DND-41 (cell line): ENCODE data around the gene PRPF40B.

Experiments used
- ATAC-seq: fragments of 200-7000 bp; cut with Tn5 transposase; 3 replicates; pipeline ENCODE4 v1.9.1; 2021; ENCODE audit warnings: low read depth; ENCODE audit not compliant: insufficient read depth
- DNase-seq: peaks from one replicate; pipeline ENCODE4 v3.0.0-alpha.2; 2020
- H2AFZ ChIP-seq: 2 replicates; pipeline ENCODE4 v1.6.0; 2012; ENCODE audit warnings: low read depth, low read length
- H3K27ac ChIP-seq: 2 replicates; pipeline ENCODE4 v1.5.1; 2012; ENCODE audit warnings: low read length, inconsistent platforms
- H3K27me3 ChIP-seq: fragments of 200-600 bp; sonication (generic); 2 replicates; pipeline ENCODE4 v1.6.0; 2012; ENCODE audit warnings: low read length, mild to moderate bottlenecking, inconsistent platforms; ENCODE audit not compliant: insufficient read depth, poor library complexity
- H3K36me3 ChIP-seq: 2 replicates; pipeline ENCODE4 v1.5.1; 2012; ENCODE audit warnings: low read length, inconsistent platforms; ENCODE audit not compliant: insufficient read depth
- H3K4me1 ChIP-seq: 2 replicates; pipeline ENCODE4 v1.5.1; 2012; ENCODE audit warnings: mild to moderate bottlenecking, low read length; ENCODE audit not compliant: insufficient read depth
- H3K4me2 ChIP-seq: 2 replicates; pipeline ENCODE4 v1.6.0; 2012; ENCODE audit warnings: mild to moderate bottlenecking, moderate library complexity, low read length, inconsistent platforms; ENCODE audit not compliant: insufficient read depth
- H3K4me3 ChIP-seq, 2 experiments: fragments of 200-600 bp in 1 of 2; shearing (Covaris generic) in 1 of 2; 2 replicates each; pipeline ENCODE4 v1.5.1; 2012 to 2016; ENCODE audit warnings: inconsistent platforms in 2 of 2, low read length in 2 of 2, mild to moderate bottlenecking in 2 of 2, low read depth in 1 of 2, moderate library complexity in 1 of 2
- H3K79me2 ChIP-seq: 2 replicates; pipeline ENCODE4 v1.6.0; 2012; ENCODE audit warnings: low read length, inconsistent platforms; ENCODE audit not compliant: insufficient read depth
- H3K9ac ChIP-seq: 2 replicates; pipeline ENCODE4 v1.6.0; 2012; ENCODE audit warnings: low read depth, mild to moderate bottlenecking, inconsistent platforms, low read length, moderate library complexity
- H3K9me3 ChIP-seq: 2 replicates; pipeline ENCODE4 v1.5.1; 2012; ENCODE audit warnings: low read length, moderate library complexity, mild to moderate bottlenecking, inconsistent platforms; ENCODE audit not compliant: insufficient read depth, severe bottlenecking
- H4K20me1 ChIP-seq: 2 replicates; pipeline ENCODE4 v1.6.0; 2012; ENCODE audit warnings: low read length; ENCODE audit not compliant: insufficient read depth
- EZH2 ChIP-seq: IDR thresholded peaks from 3 replicates; pipeline ENCODE4 v1.6.1; 2012; ENCODE audit warnings: borderline replicate concordance, low read depth, mild to moderate bottlenecking, moderate library complexity, low read length, inconsistent platforms; ENCODE audit not compliant: severe bottlenecking
- TF ChIP-seq, protein P1 (sequence below): IDR thresholded peaks from 2 replicates; pipeline ENCODE4 v1.5.1; 2012; ENCODE audit warnings: borderline replicate concordance, low read length, moderate library complexity, mild to moderate bottlenecking; ENCODE audit not compliant: poor library complexity, severe bottlenecking; ENCODE audit errors: extremely low read depth

The PRPF40B gene

DNA sequence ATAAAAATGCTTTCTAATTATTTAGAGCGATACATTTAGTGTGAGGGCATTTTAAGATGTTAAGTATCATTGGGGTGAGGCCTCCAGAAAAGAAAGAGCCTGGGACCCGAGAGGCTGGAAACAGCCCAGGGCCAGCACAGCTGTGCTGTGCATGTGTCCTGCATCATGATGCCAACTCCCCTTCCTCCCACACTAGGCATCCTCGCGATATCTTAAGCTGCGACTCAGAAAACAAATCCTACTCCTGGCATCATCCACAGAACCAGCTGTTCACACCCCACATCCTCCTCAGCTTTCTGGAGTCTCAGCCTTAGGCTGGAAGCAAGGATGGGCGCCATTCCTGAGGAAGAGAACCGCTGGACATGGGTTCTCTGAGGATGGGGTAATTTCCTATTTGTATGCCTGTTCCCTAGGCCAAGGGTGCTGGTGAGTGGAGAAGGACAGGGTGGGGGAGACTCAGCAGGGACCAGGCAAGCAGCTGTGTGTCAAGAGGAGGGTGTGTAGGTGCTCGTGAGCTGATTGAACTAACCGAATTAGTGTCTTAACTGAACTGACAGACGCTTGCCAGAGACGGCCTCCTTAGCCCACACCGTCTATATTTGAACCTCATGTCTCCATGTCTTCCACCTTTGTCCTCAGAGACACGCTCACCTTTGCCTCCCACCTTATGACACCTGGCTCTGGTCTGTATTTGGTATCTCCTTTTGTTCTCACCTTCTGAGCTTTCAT, 39.8 kb upstream of the PRPF40B start:
- ATAC-seq = no peak
- Histone ChIP-seq H3K4me1 (no peaks in the 10 kb centered on the region), H3K79me2 (no peaks in the 10 kb centered on the region; the same call in 1 of the 2 replicates), H3K36me3 (peaks cover 27% of the 10 kb centered on the region; the same call in 1 of the 2 replicates), H3K4me3 (no peak overlapping the region), H4K20me1 (peaks cover 15% of the 10 kb centered on the region), H3K9me3 (no peaks in the 10 kb centered on the region), H3K27me3 (no peaks in the 10 kb centered on the region), H2AFZ (no peak overlapping the region), H3K4me2 (no peak overlapping the region), H3K27ac (no peak overlapping the region), H3K9ac (no peak overlapping the region)
- no peak for DNase-seq
- TF ChIP-seq EZH2 = no peak
- TF ChIP-seq, protein P1, sequence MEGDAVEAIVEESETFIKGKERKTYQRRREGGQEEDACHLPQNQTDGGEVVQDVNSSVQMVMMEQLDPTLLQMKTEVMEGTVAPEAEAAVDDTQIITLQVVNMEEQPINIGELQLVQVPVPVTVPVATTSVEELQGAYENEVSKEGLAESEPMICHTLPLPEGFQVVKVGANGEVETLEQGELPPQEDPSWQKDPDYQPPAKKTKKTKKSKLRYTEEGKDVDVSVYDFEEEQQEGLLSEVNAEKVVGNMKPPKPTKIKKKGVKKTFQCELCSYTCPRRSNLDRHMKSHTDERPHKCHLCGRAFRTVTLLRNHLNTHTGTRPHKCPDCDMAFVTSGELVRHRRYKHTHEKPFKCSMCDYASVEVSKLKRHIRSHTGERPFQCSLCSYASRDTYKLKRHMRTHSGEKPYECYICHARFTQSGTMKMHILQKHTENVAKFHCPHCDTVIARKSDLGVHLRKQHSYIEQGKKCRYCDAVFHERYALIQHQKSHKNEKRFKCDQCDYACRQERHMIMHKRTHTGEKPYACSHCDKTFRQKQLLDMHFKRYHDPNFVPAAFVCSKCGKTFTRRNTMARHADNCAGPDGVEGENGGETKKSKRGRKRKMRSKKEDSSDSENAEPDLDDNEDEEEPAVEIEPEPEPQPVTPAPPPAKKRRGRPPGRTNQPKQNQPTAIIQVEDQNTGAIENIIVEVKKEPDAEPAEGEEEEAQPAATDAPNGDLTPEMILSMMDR = no peak

DNA sequence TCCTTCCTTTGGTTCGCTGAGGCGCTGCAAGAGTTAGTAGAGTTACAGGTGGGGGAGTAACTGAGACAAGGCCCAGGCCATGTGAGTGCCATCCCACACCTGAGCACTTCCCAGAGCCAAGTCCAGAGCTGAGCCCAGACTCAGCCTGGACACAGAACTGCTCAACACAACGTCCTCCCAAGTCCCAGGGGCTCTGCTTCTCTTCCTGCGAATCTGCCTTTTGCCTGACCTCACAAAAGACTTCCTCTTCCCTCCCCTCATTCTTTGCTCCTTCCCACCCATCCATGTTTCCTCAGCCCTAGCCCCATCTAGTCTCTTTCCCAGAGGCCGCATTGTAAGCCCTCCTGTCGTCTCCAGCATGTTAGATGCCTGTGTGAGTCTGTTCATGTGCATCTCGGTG, 38.8 kb upstream of the PRPF40B start:
- no peaks in the 10 kb centered on the region for H3K27me3 ChIP-seq
- H3K4me2 ChIP-seq = no peak overlapping the region
- no peaks in the 10 kb centered on the region for H3K4me1 ChIP-seq
- no peak overlapping the region for H3K27ac ChIP-seq
- H3K9me3 ChIP-seq = no peaks in the 10 kb centered on the region
- peaks cover 29% of the 10 kb centered on the region; the same call in 1 of the 2 replicates for H3K36me3 ChIP-seq
- no peak overlapping the region for H3K4me3 ChIP-seq
- H3K9ac ChIP-seq = no peak overlapping the region
- DNase-seq (no peak), ATAC-seq (no peak)
- no peak overlapping the region for H2AFZ ChIP-seq
- H3K79me2 ChIP-seq = no peaks in the 10 kb centered on the region
- no peak for TF ChIP-seq EZH2
- TF ChIP-seq, protein P1 = no peak
- peaks cover 15% of the 10 kb centered on the region for H4K20me1 ChIP-seq

DNA sequence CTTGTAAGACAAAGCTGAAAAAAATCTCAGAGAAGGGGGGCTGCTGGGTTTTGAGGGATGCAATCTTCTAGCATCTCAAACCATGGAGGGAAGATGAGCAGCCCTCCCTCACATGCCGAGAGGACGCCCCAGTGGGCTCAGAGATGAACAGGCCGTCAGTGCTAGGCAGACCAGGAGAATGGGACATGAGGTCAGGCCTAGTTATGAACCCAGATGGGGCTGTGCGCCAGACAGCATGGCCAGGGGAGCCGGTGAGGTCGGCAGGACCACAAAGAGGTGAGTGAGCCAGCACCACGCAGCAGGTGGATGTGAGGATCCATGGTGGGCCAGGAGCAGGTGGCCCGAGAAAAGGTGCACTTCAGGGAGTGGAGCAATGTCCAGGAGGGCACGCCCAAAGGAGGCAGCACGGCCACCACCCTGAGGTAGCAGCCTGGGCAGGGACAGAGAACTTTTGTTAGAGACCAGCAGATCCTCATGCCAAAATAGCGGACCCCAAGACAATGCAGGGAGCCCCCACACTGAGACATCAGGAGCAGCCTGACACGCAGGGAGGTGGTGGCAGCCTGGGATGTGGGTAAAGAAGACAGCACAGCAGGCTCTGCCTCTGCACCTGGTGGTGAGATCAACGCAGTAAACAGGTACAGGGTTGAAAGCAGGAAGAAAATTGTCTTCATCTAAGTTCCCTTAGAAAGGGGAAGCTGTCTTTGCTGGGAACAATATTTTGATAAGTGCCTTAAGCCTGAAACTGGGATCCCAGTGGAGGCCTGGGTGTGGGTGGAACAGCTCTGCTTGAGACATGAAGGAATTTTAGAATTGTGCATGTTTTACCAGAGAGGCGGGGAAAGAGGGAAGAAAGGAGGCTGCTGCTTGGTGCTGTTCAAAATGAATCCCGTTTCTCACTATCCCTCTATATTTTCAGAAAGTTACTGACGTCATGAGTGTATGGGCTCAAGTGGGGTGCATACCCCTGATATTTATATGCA, 37.6 kb upstream of the PRPF40B start:
- no peak for DNase-seq
- Histone ChIP-seq H3K4me2 (no peak overlapping the region), H3K4me1 (no peaks in the 10 kb centered on the region), H3K9ac (no peak overlapping the region), H4K20me1 (peaks cover 9% of the 10 kb centered on the region), H3K79me2 (no peaks in the 10 kb centered on the region), H3K36me3 (peaks cover 29% of the 10 kb centered on the region; the same call in 1 of the 2 replicates), H3K27me3 (no peaks in the 10 kb centered on the region), H3K4me3 (no peak overlapping the region), H3K27ac (no peak overlapping the region), H2AFZ (no peak overlapping the region), H3K9me3 (no peaks in the 10 kb centered on the region)
- no peak for ATAC-seq
- TF ChIP-seq EZH2 = no peak
